ENCODE results near the gene DDOST. TPM values are rescaled to one million over a fixed set of nuclear protein-coding genes. Genes with fewer than 3 reads are reported as not detected.

The DDOST gene
- 602 and 763 TPM in 2 replicates for polyA plus RNA-seq (2012; rRNA removed)
- polyA plus RNA-seq (2012; cell fraction: cytosol; rRNA removed): 495 and 668 TPM in 2 replicates
- polyA plus RNA-seq (2012; cell fraction: nucleus; rRNA removed): 125 and 238 TPM in 2 replicates

- H3K36me3 ChIP-seq (replicated peaks in 1 of 2; ENCODE audit: control insufficient read depth in 1 of 2, insufficient read depth in 2 of 2, low read length in 1 of 2): peaks cover 26 to 29% of the 10 kb centered on the region in 2 experiments
- WGBS (ENCODE audit: low lambda C conversion rate): 1% methylated on average over 25 of the region's 58 CpGs
- no peaks in the 10 kb centered on the region; the same call in 1 of the 2 replicates for H4K20me1 ChIP-seq (ENCODE audit: insufficient read depth)
- H3K4me2 ChIP-seq: peak within 1 kb of the TSS; percentile 94
- TF ChIP-seq CTCF (IDR thresholded peaks at IDR 0.05): peak; percentile 49
- TF ChIP-seq IRF3 (IDR thresholded peaks at IDR 0.05; ENCODE audit: low read depth, low read length): peak; percentile 82
- peak; percentile 80 for TF ChIP-seq MXI1 (IDR thresholded peaks at IDR 0.05; ENCODE audit: low read depth, low read length)
- peak; percentile 91 for TF ChIP-seq POLR2AphosphoS5 (IDR thresholded peaks at IDR 0.05; ENCODE audit: low read depth, low read length)
- no peak for TF ChIP-seq RXRA (IDR thresholded peaks at IDR 0.05; ENCODE audit: borderline replicate concordance, low read depth)
- TF ChIP-seq CHD2 (IDR thresholded peaks at IDR 0.05; ENCODE audit: low read length, partially characterized antibody): peak; percentile 93
- TF ChIP-seq PBX3 (IDR thresholded peaks at IDR 0.05): no peak
- no peak for TF ChIP-seq SMC3 (IDR thresholded peaks at IDR 0.05; ENCODE audit: low read depth, low read length)
- peak; percentile 37; the same call in 1 of the 2 replicates for TF ChIP-seq RFX5 (IDR thresholded peaks at IDR 0.05; ENCODE audit: low read length)
- TF ChIP-seq GATA2 (CRISPR knock-in tag; IDR thresholded peaks at IDR 0.05): peak; percentile 66
- peak; percentile 58; the same call in 1 of the 2 replicates for TF ChIP-seq TAF1 (IDR thresholded peaks at IDR 0.05; ENCODE audit: borderline replicate concordance, low read depth, low read length)
- TF ChIP-seq RCOR1 (IDR thresholded peaks at IDR 0.05; ENCODE audit: low read length): peak; percentile 25; the same call in 1 of the 2 replicates
- no peak for TF ChIP-seq NRF1 (IDR thresholded peaks at IDR 0.05; ENCODE audit: low read depth, low read length)
- no peak for TF ChIP-seq NFIC (IDR thresholded peaks at IDR 0.05; ENCODE audit: borderline replicate concordance)
- peak; percentile 79 for TF ChIP-seq MAX (IDR thresholded peaks at IDR 0.05; ENCODE audit: low read depth)
- TF ChIP-seq ELF1 (IDR thresholded peaks at IDR 0.05): peak; percentile 91
- no peak for TF ChIP-seq MEF2A (IDR thresholded peaks at IDR 0.05; ENCODE audit: borderline replicate concordance, low read depth)
- TF ChIP-seq REST (IDR thresholded peaks at IDR 0.05; ENCODE audit: low read depth, low read length): 0 out of 2 replicates have a peak, but pooled peaks have one; percentile 44
- TF ChIP-seq FOXM1 (IDR thresholded peaks at IDR 0.05; ENCODE audit: low read depth): no peak
- peak; percentile 95 for TF ChIP-seq GABPA (IDR thresholded peaks at IDR 0.05; ENCODE audit: low read depth)
- TF ChIP-seq YY1 (IDR thresholded peaks at IDR 0.05; ENCODE audit: low read depth): peak; percentile 76
- peak; percentile 55; the same call in 1 of the 2 replicates for TF ChIP-seq SIN3A (IDR thresholded peaks at IDR 0.05; ENCODE audit: borderline replicate concordance, low read depth, low read length)
- H3K4me3 ChIP-seq (ENCODE audit: low read depth in 2 of 2, low read length in 1 of 2): peak within 1 kb of the TSS; percentile 89 to 99
- peak within 1 kb of the TSS; percentile 62 to 92 for H3K27ac ChIP-seq (ENCODE audit: low read depth in 2 of 2, low read length in 1 of 2)
- DNase-seq: peak; percentile 98
- peaks cover 9 to 14% of the 10 kb centered on the region in 2 experiments for H3K4me1 ChIP-seq (ENCODE audit: control insufficient read depth in 1 of 2, insufficient read depth in 2 of 2, low read depth in 1 of 2, low read length in 1 of 2)
- POLR2A ChIA-PET: interaction anchor here (0.5 to 1.6 kb wide), 12 partner anchors 10 to 1162 kb away, joined by 3 to 4 read pairs (median 4); partner anchors contain the start of genes FAM43B, MUL1 and RNF186
- H3K9ac ChIP-seq: peak within 1 kb of the TSS; percentile 80
- H3K9me3 ChIP-seq: no peaks in the 10 kb centered on the region
- CTCF ChIA-PET: interaction anchor here (0.6 to 3.2 kb wide), 9 partner anchors 11 to 534 kb away, joined by 3 to 12 read pairs (median 3); partner anchors contain the start of gene PINK1
- no peaks in the 10 kb centered on the region for H3K9me2 ChIP-seq
- no peaks in the 10 kb centered on the region for H3F3A ChIP-seq (replicated peaks; ENCODE audit: insufficient read depth)
- H3K79me2 ChIP-seq (ENCODE audit: insufficient read depth): peaks cover 48% of the 10 kb centered on the region
- H3K27me3 ChIP-seq (ENCODE audit: insufficient read depth): no peaks in the 10 kb centered on the region
- H2AFZ ChIP-seq (ENCODE audit: low read depth): peak within 1 kb of the TSS; percentile 92
Observed at GRCh38 chr1:20661207-20662109, at the start of gene DDOST. TSS of gene DDOST (minus strand) at chr1:20661369. CDS start at chr1:20661350, 19 bp downstream.

Data from SK-N-SH (cell line).